Upper lobe of left lung (tissue), 4 donors: ENCODE data around the gene CRLF3.

ENCODE experiments used
- POLR2A ChIP-seq, 4 donors: fragments of 450-650 bp; IDR thresholded peaks; one replicate each; pipeline ENCODE4 v1.5.1; 2016 to 2017; ENCODE audit warnings: antibody characterized with exemption in 4 of 4, mild to moderate bottlenecking in 2 of 4
- POLR2AphosphoS5 ChIP-seq, 2 donors: sonication (generic); formaldehyde crosslinking; IDR thresholded peaks; one replicate each; pipeline ENCODE4 v1.5.1; 2017; ENCODE audit warnings: antibody characterized with exemption in 2 of 2
- TF ChIP-seq, protein P1 (sequence below), 6 experiments: fragments of 450-650 bp in 4 of 6; fragments of 200-600 bp in 2 of 6; sonication (generic) in 2 of 6; IDR thresholded peaks; one replicate each; pipeline ENCODE4 v1.5.1; 2016 to 2019; ENCODE audit warnings: antibody characterized with exemption in 6 of 6

DNA sequence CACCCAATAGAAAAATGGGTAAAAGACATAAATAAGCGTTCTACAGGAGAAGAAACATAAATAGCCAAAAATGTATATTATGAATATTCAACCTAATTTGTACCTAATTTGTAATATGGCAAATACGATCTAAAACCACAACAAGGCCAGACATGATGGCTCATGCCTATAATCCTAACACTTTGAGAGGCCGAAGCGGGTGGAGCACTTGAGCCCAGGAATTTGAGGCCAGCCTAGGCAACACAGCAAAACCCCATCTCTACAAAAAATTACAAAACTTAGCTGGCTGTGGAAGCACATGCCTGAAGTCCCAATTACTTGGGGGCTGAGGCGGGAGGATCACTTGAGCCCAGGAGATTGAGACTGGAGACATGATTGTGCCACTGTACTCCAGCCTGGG, 30.1 kb downstream of the CRLF3 start:
- TF ChIP-seq, protein P1, sequence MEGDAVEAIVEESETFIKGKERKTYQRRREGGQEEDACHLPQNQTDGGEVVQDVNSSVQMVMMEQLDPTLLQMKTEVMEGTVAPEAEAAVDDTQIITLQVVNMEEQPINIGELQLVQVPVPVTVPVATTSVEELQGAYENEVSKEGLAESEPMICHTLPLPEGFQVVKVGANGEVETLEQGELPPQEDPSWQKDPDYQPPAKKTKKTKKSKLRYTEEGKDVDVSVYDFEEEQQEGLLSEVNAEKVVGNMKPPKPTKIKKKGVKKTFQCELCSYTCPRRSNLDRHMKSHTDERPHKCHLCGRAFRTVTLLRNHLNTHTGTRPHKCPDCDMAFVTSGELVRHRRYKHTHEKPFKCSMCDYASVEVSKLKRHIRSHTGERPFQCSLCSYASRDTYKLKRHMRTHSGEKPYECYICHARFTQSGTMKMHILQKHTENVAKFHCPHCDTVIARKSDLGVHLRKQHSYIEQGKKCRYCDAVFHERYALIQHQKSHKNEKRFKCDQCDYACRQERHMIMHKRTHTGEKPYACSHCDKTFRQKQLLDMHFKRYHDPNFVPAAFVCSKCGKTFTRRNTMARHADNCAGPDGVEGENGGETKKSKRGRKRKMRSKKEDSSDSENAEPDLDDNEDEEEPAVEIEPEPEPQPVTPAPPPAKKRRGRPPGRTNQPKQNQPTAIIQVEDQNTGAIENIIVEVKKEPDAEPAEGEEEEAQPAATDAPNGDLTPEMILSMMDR (IDR thresholded peaks at IDR 0.05) = no peak
- TF ChIP-seq POLR2AphosphoS5 (IDR thresholded peaks at IDR 0.05) (no peak), POLR2A (IDR thresholded peaks at IDR 0.05) (no peak)
